LNCAP (cell line): Measurements from ENCODE around the gene PLSCR1.

Experiments
- TF ChIP-seq, protein P1 (sequence below): fragments of 450-650 bp; IDR thresholded peaks from 2 replicates; pipeline ENCODE4 v1.5.1; 2017; ENCODE audit warnings: mild to moderate bottlenecking

Gene PLSCR1

DNA sequence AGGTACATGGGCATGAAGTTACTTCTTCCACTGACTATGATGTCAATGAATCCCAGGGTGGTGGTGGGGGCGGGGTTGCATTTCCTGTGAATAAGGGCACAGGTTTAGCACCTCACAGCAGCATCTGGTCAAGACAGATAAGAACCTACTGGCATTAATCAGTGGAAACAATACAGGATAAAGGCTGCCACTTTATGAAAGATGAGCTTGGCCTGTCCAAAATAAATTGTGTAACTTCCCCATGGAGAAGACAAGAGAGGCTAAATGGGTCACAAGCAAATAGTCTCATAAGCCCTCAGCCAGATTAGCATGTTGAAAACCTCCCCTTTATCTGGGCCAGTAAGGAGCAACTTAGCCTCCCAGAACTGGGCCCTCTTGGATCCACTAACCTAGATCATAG, 47.7 kb downstream of the PLSCR1 start:
- TF ChIP-seq, protein P1, sequence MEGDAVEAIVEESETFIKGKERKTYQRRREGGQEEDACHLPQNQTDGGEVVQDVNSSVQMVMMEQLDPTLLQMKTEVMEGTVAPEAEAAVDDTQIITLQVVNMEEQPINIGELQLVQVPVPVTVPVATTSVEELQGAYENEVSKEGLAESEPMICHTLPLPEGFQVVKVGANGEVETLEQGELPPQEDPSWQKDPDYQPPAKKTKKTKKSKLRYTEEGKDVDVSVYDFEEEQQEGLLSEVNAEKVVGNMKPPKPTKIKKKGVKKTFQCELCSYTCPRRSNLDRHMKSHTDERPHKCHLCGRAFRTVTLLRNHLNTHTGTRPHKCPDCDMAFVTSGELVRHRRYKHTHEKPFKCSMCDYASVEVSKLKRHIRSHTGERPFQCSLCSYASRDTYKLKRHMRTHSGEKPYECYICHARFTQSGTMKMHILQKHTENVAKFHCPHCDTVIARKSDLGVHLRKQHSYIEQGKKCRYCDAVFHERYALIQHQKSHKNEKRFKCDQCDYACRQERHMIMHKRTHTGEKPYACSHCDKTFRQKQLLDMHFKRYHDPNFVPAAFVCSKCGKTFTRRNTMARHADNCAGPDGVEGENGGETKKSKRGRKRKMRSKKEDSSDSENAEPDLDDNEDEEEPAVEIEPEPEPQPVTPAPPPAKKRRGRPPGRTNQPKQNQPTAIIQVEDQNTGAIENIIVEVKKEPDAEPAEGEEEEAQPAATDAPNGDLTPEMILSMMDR: no peak

DNA sequence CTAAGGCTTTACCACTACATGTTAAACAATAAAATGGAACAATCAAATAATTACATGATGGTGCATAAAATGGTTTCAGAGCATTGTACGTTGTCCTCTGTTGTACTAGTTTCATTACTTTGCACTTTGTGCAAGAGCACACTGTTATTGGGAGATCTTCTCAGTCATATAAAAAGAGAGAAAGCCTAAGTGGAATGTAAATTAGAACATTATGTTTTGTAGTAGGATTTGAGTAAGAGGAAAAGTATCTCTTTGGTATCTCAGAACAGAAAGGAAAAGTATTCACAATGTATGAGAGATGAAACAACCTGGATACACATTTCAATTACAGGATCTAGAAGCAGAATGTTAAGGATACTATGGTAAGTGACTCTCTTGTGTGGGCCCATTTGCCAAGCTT, 48.2 kb downstream of the PLSCR1 start:
- TF ChIP-seq, protein P1: no peak

DNA sequence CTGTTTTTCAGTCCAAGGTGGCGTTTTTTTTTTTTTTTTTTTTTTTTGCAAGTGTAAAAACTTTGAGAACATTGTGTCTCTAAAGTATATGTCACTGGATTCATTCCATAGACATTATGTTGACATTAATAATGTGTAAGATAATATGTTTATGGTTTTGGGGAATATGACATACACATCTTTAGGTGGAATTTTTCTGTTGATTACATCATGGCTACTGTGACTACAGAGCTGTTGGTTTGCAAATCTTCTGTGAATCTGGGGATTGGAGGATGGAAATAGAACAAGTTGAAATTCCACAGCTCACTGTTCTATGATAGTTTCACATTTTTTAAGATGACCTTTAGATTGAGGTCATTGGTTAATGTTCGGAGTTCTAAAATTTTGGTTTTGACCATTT, 50.6 kb downstream of the PLSCR1 start:
- TF ChIP-seq, protein P1: no peak

DNA sequence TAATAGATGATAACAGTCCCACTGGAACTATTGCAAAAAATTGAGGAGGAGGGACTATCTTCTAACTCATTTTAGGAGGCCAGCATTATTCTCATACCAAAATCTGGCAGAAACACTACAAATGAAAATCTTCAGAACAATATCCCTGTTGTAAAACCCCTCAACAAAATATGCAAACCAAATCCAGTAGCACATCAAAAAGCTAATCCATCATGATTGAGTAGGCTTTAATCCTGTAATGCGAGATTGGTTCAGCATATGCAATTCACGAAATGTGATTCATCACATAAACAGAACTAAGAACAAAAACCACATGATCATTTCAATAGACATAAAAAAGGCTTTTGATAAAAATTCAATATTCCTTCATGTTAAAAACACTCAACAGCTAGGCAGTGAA, 51.2 kb downstream of the PLSCR1 start:
- TF ChIP-seq, protein P1: no peak

DNA sequence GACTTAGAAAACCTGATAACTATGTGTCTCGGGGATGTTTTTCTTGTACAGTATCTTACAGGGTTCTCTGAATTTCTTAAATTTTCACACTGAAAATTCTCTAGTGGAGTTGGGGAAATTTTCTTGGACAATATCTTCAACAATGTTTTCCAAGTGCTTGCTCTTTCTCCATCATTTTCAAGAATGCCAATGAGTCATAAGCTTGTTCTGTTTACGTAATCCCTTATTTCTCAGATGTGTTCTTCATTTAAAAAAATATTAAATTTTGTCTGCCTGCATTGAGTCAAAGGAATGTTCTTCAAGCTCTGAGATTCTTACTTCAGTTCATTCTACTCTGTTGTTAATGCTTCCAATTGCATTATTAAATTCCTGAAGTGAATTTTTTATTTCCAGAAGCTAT, 53.1 kb downstream of the PLSCR1 start:
- TF ChIP-seq, protein P1: no peak

DNA sequence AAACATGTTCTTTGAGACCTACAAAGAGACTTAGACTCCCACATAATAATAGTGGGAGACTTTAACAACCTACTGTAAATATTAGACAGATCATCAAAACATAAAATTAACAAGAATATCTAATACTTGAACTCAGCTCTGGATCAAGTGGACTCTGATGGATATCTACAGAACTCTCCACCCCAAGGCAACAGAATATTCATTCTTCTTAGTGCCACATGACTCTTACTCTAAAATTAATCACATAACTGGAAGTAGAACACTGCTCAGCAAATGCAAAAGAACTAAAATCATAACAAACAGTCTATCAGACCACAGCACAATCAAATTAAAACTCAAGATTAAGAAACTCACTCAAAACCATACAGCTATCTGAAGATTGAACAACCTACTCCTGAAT, 59.1 kb downstream of the PLSCR1 start:
- TF ChIP-seq, protein P1: no peak

DNA sequence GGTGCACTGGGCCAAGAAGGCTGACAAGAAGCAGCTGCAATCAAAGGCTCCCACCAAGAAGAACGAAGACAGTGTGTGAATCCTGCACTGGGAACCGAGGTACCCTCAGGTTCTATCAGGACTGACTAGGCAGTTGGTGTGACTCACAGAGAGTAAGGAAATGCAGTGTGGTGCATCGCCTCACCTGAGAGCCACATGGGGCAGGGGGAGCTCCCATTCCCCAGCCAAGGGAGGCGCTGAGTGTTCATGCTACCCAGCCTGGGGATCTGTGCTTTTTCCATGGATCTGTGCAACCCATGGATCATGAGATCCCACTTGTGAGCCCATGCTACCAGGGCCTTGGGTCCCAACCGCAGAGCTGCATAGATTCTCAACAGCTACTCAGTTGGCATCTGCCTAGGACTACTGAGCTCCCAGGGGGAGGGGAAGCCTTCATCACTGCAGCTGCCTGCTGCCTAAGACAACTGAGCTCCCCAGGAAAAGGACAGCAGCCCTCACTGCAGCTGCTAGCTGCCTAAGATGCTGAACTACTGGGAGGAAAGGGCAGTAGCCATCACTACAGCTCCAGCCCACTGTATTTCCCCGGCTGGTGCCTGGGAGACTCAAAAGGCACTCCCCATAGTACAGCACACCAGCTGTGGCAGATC, 68.2 kb downstream of the PLSCR1 start:
- TF ChIP-seq, protein P1: no peak

DNA sequence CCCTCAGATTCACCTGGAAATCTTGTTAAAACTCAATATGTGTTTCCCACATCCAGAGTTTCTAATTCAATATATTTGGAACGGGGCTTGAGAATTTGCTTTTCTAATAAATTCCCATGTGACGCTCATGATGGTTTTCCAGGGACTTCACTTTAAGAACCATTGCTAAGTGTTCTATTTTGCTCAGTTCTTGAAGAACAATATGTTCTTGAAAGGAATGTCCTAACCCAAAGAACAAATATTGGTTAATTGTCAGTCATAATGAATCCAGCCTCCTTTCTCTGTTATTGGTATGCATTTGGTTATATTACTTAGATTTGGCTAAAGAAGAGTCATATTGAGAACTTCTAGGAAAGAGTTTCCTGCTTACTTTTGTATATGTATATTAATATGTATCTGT, 70.7 kb downstream of the PLSCR1 start:
- TF ChIP-seq, protein P1: no peak
